ENCODE measurements around the gene RGP1. TPM values are rescaled to one million over a fixed set of nuclear protein-coding genes. Genes with fewer than 3 reads are reported as not detected.

RGP1 gene
- total RNA-seq, 1 donor from 2014 or later: 36.6 TPM

DNA sequence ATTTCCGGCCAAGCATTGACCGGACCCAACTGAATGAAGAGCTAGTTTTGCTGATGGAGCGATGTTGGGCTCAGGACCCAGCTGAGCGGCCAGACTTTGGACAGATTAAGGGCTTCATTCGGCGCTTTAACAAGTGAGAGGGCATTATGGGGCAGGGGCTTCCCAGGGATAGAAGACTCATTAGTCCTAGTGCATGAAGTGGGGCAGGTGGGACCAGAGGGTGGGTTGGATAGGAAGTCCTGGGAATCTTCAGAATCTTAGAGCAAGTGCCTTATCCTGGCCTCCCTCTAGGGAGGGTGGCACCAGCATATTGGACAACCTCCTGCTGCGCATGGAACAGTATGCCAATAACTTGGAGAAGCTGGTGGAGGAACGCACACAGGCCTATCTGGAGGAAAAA is 57.0 kb downstream of the RGP1 start:
- no peak for DNase-seq (ENCODE audit: low spot score)

Other genes with a start within 250 kb of the RGP1 start
- gene TESK1, start 144.0 kb upstream of the RGP1 start, total RNA-seq: 56.9 TPM
- 2.4 TPM for gene CD72, start 130.9 kb upstream of the RGP1 start, total RNA-seq
- 2.7 TPM for gene SIT1, start 98.4 kb upstream of the RGP1 start, total RNA-seq
- 17,824 TPM for gene RMRP, start 91.3 kb upstream of the RGP1 start, total RNA-seq
- gene CCDC107, start 91.0 kb upstream of the RGP1 start, total RNA-seq: 59.2 TPM
- gene ARHGEF39, start 84.1 kb upstream of the RGP1 start, total RNA-seq: 6.4 TPM
- gene CA9, start 75.4 kb upstream of the RGP1 start, total RNA-seq: 777 TPM
- gene TPM2, start 59.4 kb upstream of the RGP1 start, total RNA-seq: 1,716 TPM
- 482 TPM for gene TLN1, start 17.1 kb upstream of the RGP1 start, total RNA-seq
- 48.1 TPM for gene CREB3, start 16.6 kb upstream of the RGP1 start, total RNA-seq
- 161 TPM for gene GBA2, start 59 bp upstream of the RGP1 start, total RNA-seq
- gene MSMP, start 5.0 kb downstream of the RGP1 start, total RNA-seq: 1.1 TPM
- gene NPR2, start 42.3 kb downstream of the RGP1 start, total RNA-seq: 22.0 TPM
- gene SPAG8, start 63.0 kb downstream of the RGP1 start, total RNA-seq: 4.6 TPM
- 30.7 TPM for gene HINT2, start 65.8 kb downstream of the RGP1 start, total RNA-seq
- not detected for gene FAM221B, start 79.4 kb downstream of the RGP1 start, total RNA-seq
- gene TMEM8B, start 79.9 kb downstream of the RGP1 start, total RNA-seq: 36.2 TPM
- not detected for gene OR13J1, start 121.1 kb downstream of the RGP1 start, total RNA-seq
- 2.0 TPM for gene HRCT1, start 156.9 kb downstream of the RGP1 start, total RNA-seq
- gene SPAAR, start 160.2 kb downstream of the RGP1 start, total RNA-seq: 0.83 TPM
- not detected for gene OR2S2, start 208.9 kb downstream of the RGP1 start, total RNA-seq

All from mucosa of gallbladder (tissue), 1 donor.